Right hindlimb (tissue), 1 donor: ENCODE measurements around the gene SMARCE1.

Experiments used
- DNase-seq: peaks from one replicate; pipeline ENCODE4 v3.0.0-alpha.2; 2018

Gene SMARCE1

DNA sequence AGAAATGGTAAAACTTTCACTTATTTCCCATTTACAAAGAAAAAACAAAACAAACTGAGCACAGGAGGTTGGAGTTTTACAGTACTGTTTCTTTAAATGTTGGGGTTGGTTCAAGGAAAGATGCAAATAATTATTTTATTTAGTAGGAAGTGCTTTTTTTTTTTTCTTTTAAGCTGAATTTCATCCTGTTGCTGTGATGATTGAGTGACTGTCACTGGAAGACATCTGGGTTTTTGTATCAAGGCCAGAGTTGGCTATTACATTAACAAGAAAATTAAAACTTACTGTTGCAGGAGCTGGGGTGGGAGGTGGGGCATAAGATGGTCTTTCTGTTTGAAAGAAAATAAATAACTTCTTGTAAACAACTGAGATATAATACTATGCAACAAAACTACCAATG is 2.3 kb downstream of the SMARCE1 start:
- no peak for DNase-seq

DNA sequence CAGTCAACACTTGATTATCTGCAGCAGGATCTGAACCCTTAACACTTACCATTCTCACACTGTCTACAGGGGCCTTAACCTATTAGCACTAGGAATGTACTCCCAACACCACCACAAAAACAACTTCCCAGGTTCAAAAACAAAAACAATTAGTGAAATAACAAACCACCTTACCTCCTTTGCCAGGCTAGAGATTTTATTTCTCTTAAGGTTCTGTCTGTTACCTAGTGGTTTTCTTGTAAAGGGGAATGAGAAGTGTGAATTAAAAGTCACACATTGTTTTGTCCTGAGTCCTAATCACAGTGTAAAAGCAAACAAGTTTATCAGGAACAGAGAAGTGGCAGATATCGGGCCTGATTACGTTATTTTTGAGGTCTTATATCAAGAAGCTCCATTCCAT is 9.7 kb downstream of the SMARCE1 start:
- DNase-seq, result no peak

DNA sequence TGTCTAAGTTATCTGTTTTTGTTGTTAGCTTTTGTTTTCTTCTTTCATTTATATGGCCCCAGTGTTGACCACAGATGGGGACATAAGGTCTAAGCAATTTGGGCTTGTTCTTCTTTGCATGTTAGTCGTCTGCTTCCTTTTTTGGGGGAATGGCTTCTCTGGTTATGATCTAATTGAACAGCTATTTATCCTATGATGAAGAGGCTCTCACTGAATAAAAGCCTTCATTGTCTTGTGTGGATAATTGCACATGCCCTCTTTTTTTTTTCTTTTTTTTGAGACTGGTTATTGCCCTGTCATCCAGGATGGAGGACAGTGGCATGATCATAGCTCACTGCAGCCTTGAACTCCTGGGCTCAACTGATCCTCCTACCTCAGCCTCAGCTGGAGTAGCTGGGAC is 13.7 kb downstream of the SMARCE1 start:
- no peak for DNase-seq

DNA sequence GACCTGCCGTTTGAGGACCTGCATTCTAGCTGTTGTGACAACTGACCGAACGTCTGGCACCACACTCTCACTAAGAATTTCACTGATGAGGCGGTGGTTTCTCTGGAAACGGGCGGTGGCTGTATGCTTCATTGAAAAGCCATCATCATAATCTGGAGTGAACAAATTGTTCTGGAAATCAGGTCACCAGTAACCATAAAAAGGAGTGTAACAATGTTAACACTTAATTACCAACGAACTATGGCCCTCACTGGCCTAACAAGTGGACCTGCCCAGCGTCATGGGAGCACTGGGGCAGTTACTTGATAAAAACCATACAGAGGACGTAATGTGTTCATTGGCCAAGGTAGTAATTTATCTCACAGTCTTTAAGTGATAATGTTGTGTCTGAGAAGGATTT is 15.4 kb downstream of the SMARCE1 start:
- DNase-seq, result no peak

DNA sequence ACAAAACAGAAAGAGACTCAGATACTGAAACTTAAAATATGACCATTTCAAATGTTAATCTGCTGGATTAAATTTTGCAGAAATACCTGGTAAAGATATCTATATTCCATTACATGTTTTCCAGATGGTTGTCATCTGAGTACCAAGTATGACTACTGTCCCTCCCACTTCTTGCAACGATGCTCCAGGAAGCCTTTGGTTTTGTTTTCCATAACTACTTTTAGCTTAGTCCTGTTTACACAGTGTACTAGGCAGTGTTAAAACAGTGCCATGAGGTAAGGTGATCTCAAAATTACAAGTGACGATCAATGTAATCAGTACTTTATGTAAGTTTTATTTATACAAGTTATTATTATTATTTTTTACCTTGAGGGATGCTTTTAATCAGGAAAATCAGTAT is 17.8 kb downstream of the SMARCE1 start:
- no peak for DNase-seq

DNA sequence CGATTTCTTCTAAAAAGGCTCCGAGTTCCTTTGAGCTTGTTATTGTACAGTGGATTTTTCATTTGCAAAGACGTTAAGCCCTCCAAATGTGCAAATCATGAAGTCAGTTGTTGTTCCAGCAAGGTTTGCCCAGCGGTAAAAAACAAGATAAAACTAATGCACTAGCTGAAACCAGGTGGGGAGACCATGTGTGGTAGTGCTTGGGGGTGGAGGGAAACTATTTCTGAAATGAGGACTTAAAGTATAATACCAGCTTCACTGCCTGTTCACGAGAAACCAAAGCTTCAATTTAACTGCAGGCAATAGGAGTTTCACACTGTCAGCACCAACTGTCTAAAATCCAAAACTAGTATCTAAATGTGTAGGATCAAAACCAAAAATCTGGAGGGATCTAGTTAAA is 22.3 kb downstream of the SMARCE1 start:
- DNase-seq, result no peak

DNA sequence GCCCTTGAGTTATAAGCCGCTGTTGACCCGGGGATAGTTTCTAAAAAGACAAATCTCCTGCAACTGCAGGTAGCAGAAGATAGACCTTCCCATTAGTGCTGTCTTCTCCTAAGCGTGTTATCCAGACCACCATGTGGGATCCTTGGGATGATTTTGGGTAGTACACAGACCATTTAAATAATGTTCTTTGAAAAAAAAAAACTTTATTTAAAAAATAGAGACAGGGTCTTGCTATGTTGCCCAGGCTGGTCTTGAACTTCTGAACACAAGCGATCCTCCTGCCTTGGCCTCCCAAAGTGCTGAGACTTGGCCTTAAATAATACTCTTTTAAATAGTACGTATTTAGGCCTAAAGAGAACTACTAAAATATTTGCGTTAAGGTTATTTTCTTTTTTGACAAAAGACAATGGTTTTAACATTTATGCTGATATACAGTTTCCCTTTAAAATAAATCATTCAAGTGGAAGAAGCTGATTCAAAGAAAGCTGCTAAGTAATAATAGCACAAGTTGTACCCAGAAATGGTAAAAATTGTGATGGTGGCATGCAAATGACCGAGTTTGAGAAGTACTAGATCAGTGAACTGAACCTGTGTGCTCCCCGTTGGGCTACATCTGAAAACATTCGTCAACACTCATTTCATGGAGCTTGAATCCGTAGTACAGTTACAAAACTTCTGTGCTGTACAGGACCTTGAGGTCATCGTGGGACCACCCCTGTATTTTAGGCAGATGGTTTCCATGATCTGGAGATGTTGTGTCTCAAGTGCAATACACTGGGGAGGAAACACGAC is 24.0 kb downstream of the SMARCE1 start:
- no peak for DNase-seq

DNA sequence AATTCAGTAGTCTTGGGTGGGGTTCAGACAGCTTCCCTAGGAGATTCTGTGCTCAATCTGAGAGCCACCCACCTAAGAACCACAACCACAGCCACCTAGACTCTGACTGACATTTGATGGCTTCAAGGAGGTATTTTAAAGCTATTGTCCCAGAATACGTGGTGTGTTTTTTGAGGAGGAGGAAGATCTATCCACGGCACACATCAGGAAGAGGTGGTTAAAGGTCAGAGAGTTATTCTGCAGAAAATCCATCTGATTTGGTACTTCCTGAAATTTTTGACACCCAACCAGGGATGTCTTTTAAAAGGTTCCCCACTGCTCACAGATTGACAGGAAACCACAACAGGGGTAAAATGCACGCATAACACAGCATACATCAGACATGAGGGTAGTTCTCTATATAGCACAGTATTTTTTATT is 25.1 kb downstream of the SMARCE1 start:
- no peak for DNase-seq

DNA sequence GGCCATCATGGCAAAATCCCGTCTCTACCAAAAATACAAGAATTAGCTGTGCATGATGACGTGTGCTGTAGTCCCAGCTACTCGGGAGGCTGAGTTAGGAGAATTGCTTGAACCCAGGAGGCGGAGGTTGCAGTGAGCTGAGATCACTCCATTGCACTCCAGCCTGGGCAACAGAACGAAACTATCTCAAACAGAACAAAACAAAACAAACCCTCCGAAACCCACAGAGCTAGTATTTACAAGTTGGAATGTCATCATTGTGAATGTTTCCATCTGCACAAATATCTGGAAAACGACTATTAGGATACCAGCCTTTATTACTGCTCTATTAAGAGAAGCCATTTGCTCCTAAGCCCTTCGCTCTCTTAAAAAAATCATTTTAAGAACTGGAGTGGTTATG is 26.0 kb downstream of the SMARCE1 start:
- no peak for DNase-seq

DNA sequence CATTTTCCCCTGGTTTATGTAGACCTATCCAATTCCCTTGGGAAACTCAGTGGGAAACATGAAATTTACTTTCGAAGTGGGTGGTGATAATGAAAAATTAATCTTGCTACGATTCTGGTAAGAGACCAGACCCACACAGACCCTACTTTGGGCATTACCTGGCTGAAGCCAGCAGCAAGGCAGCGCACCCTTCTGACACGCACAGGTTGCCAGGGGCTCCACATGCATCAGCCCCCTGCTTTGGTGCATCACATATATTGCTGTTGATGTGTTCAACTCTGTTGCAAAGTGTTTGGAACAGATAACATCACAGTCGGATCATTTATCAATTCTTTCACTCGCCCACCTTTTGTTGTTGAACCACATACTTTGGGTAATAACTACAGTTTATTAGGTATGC is 26.6 kb downstream of the SMARCE1 start:
- DNase-seq, result no peak

DNA sequence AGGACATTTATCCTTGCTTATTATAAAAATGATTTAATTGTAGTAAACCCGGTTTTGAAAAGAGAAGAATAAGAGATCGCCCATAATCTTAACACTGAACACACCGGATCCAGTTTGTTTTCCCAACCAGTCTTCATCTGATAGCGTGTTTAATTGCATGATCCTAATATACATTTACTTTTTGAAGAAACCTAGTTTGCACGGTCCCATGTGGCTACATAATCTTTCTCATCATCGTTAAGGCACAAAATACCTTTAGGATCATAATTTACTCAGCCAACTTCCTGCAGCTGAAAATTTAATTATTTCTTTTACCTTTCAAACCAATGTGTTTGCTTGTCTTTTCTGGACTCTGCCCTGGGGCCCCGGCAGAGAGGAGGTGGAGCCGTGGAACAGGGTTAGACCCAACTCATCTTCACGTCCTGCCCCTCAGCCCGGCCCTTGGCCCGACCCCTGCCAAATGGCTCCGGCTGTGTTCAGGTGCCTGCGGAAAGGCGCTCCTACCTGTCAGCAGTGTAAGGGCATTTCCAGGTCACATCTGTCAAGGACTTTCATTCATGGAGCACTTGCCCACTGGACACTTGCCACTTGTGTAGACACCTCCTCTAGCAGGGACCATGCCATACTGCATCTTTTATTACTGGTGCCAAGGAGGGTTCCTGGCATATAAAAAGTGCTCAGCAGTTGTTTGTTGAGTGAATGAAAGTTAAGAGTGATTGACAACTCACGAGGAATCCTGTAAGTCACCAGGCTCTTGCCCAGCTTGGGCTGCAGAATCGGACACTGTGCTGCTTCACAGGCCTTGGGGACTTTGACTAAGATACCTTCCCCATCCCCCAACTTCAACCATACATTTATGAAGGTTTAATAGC is 28.6 kb downstream of the SMARCE1 start:
- DNase-seq, result no peak

DNA sequence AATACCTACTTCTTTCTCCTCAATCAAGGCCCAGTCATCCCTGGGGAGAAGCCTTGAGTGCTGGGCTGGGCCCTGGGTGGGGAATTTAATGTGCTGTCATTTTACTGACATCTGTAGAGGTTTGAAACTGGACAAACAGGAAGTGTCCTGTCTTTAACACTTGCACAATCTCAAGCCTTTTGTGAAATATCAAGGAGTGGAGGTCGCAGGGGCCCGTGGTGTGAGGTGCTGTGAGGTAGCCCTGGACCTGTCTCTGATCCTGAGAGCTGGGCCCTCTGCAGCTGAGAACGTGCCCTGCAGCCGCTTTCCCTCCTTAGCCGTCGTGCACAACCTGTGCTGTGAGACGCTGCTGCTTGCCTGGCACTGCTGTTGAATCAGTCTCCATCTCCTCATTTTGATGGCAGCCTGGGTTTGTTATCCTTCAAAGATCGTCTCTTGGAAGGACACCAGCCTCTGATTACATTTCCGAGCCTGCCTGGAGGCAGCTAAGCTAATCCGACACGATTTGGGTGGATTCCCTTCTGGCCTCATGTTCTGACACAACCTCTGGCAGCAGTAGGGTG is 29.9 kb downstream of the SMARCE1 start:
- no peak for DNase-seq

DNA sequence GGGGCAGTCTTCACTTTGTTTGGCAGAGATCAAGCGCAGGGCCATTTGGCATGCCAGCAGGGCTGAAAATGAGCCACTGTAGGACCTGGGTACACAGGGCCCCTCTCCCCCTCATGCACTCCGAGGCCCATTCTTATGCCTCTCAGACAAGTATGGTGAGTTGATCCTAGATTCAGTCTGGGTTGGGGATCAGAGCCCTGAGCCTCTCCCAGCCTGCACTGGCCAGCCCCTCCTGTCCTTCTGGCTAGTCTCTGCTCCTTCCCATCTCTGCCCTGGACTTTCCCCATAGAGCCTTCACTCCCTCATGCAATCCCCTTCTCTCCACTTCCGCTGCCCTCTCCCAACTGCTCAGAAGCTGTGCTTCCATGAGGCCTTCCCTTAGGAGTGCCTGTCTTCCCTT is 31.0 kb downstream of the SMARCE1 start:
- no peak for DNase-seq

DNA sequence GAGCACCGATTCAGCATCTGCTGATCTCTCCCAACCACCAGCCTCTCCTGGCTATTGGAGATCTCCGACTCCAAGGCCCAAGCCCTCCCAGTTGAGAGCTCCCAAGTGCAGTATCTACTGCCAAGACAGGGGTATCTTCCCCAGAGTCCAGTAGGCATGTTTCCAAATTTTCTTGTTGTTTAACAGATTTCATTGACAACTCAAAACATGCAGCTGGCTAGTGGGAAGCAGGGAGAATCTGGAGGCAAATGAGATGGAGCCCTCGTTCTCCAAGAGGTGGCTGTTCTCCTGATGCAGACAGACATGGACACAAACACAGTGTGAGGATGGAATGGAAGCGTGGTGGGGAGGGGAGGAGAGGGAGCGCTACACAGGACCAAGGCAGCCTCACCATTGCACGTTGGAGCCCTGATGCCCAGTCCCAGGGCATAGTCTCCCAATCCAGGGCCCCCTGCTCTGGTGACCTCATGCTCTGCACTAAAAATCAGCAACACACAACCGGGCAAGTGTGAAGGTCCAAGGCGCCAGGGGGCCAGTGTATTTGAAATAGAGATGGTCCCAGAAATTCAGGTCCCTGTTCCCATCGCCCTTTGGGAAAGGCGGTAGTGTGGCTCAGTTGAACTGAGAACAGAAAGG is 31.7 kb downstream of the SMARCE1 start:
- no peak for DNase-seq

DNA sequence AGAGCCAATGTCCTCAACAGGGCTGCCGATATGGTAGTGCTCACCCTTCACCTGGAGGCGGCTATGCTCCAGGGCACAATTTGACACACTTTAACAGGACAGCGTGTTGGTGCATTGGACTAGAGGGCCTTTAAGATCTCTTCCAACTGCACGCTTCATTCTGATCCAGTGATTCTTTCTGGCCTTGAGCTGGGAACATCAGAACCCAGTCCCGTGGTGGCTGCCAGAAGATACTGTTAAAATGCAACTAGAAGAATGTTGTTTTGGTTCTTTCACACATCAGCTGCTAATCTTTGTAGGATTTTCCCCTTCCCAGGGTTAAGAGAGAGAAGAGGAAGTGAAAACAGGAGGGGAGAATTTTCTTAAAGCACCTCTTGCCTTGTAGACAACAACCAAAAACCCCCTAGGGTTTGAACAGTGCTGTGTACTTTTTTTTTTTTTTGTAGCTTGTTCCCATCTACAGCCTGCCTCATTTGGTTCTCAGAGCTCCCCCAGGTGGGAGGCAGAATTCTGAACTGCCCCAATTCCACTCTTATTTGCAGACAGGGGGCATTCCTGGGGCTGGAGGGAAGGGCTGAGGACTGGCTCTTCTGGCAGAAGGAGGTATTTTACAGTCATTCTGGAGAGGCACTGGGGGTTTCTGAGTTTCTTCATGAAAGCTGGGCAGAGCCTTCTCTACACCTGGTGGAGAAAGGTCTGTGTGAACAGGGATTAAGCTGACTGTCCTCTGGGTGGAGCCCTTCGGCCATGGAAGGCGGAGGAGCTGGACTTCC is 32.4 kb downstream of the SMARCE1 start:
- peak; percentile 48 for DNase-seq

DNA sequence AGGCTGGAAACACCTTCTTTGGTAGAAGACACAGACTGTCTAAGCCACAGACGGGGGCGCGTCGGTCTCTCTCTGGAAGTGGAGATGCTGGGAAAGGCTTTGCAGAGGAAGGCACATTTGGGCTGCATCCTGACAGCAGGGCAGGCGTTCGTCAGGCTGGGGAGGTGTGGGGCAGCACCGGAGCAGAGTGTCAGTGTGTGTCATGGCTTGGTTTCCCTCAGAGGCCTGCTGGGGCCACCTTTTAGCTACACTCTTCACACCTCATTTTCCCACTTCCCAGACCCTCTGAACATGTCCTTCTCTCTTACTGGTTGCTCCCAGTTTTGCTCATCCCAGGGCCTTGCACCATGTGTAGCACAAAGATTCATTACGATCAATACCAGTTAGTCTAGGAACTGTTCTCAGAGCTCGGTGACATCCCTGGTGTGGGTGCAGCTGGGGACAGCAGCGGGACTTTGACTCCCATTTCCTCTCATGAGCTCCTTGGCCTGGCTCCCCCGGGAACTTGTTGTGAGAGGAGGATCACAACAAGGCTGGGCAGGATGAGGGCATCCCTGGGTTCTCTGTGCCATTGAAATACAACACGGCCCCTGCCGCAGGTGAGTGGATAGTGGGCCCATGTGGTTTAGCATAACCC is 33.1 kb downstream of the SMARCE1 start:
- no peak for DNase-seq

DNA sequence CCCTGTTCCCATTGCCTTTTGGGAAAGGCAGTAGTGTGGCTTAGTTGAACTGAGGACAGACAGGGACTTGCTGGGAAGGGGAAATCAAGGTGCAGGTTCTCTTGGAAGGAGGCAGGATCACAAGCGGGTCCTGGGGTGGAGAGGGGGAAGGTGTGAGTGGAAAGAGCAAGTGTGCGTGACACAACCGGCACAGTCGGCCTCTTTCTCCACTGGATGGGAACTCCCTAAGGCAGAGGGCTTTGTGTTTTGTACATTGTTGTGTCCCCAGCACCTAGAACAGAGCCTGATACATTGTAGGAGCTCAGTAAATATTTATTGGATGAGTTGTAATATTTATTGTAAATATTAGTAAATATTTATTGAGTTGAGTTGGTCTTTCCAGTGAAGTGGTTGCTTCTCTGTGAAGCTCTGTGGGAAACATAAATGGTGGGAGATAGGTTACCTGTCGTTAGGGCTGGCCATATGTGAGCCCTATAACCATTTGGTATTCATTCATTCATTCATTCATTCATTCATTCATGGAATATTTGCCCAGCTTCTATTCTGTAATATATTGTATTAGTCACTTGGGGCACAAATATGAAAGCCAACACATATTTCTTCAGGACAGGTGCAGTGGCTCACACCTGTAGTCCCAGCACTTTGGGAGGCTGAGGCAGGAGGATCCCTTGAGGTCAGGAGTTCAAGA is 34.0 kb downstream of the SMARCE1 start:
- no peak for DNase-seq

DNA sequence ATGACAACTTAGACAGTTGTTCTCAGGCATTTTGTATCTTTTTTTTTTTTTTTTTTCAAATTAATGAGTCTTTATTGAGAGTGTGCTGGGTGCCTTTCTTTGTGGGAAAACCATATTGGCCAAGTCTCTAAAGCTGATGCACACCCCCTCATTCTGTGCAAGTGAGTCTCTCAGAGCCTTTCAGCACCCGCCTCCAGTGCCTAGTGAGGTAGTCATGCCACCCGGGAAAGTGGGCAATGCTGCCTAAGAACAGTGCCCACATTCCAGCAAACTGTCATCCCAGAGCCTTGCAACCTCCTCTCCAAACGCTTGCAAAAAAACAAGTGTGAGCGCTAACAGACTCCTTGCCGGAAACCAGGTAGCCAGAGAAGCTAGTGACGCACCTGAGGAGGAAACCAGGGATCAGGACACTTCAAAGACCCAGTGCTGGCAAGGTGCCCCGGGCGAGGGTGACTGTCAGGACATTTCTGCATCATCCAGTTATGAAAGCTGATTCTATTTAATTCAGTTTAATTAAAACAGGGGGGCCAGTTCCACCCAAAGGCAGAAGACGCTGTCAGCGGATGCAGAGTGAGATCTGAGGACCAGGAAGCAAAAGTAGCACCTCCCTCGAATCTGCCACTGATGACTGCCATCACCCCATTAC is 34.9 kb downstream of the SMARCE1 start:
- DNase-seq, result no peak

DNA sequence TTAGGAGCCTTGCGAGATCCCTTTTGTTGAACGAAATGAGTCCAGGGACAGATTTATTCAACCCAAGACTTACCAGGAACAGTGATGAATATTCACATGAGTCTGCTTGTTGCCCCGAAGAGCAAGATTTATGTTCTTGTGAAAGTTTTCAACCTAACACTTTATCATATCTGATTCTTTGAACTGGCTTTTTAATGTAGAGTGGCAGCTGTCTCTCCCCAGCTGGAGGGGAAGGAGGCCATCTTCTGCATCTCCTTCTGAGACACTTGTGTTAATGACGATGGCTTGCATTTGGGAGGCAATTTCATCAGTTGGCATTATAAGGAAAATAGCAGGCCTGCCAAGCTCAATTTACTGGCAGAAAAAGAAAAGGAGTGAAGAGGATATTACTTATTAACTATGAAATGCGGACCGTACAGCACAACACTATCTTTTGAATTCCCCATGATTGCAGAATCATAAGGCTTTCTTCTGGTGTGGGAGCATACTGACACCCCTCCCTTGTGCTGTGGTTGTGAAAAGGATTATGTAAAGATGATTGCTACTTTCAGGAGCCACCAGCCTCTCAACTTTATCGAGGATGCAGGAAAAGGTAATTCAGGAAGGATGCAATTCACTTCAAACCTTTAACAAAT is 35.7 kb downstream of the SMARCE1 start:
- no peak for DNase-seq

DNA sequence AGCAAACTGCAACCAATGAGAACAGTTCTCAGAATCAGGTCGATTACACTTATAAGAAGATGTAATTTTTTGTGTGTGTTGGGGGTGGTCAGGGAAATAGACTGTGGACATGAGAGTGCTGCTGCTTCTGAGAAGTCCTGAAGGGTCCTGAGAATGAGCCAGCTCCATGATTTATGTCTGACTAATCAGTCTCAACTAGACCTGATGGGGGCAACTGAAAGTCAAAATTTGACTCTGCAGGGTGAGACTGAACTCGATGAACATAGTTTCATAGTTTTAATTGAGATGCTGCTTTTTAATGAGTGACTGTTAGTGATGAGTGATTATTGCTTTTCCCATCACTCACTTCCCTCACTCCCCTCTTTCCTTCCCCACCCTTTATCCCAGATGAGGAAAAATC is 37.3 kb downstream of the SMARCE1 start:
- DNase-seq, result no peak
